Activated naive CD4-positive, alpha-beta T cell (primary cell): ENCODE data around the gene ARHGEF1.
"Not testable (repeated sequence)": the region's sequence is repeated elsewhere in the genome, so short reads cannot be mapped to it uniquely, and the experiment has no call there.

Experiments used
- DNase-seq, 4 experiments: peaks; one replicate each; lab custom pipeline; 2025; lab: John Stamatoyannopoulos, UW

ARHGEF1 gene

GRCh38 chr19:41930926-41931592 lies 48.1 kb downstream of the ARHGEF1 start:
- DNase-seq, result peak in 1 of 4 experiments; percentile 14

GRCh38 chr19:41932259-41932719 lies 49.3 kb downstream of the ARHGEF1 start:
- no peak for DNase-seq

- DNase-seq, result no peak
Measured at GRCh38 chr19:41932720-41933332, 49.8 kb downstream of the ARHGEF1 start.

- DNase-seq, result no peak
Measured at GRCh38 chr19:41933693-41934426, 50.9 kb downstream of the ARHGEF1 start.

- peak; percentile 46 to 69 (median 67) for DNase-seq
Measured at GRCh38 chr19:41934849-41935374, 51.9 kb downstream of the ARHGEF1 start.

- no peak for DNase-seq
Measured at GRCh38 chr19:41935760-41936415, 52.9 kb downstream of the ARHGEF1 start.

GRCh38 chr19:41936416-41936850 lies 53.4 kb downstream of the ARHGEF1 start:
- DNase-seq, result no peak

- DNase-seq, result no peak
Measured at GRCh38 chr19:41936961-41937360, 54.0 kb downstream of the ARHGEF1 start.

GRCh38 chr19:41937525-41938468 lies 54.8 kb downstream of the ARHGEF1 start:
- no peak for DNase-seq

GRCh38 chr19:41939209-41939608 lies 56.2 kb downstream of the ARHGEF1 start:
- not testable (repeated sequence) for DNase-seq

- peak in 2 of 4 experiments; percentile 29 to 44 for DNase-seq
Measured at GRCh38 chr19:41939861-41940730, 57.1 kb downstream of the ARHGEF1 start.

GRCh38 chr19:41940731-41941409 lies 57.9 kb downstream of the ARHGEF1 start:
- no peak for DNase-seq

GRCh38 chr19:41941410-41942202 lies 58.6 kb downstream of the ARHGEF1 start:
- DNase-seq, result no peak

- DNase-seq, result no peak
Measured at GRCh38 chr19:41944336-41944735, 61.4 kb downstream of the ARHGEF1 start.

- peak; percentile 38 to 74 (median 55) for DNase-seq
Measured at GRCh38 chr19:41945135-41945766, 62.3 kb downstream of the ARHGEF1 start.

- DNase-seq, result no peak
Measured at GRCh38 chr19:41947091-41947490, 64.1 kb downstream of the ARHGEF1 start.

GRCh38 chr19:41951686-41952172 lies 68.7 kb downstream of the ARHGEF1 start:
- DNase-seq, result peak; percentile 78 to 96 (median 89)

- no peak for DNase-seq
Measured at GRCh38 chr19:41955521-41955920, 72.5 kb downstream of the ARHGEF1 start.
